Tibial nerve (tissue), 4 donors: ENCODE results near the gene CCDC106.
A peak's percentile ranks its signal among the peaks of the same experiment; 100 is the strongest.

ENCODE experiments used
- CTCF ChIP-seq, 5 experiments: fragments of 200-600 bp in 3 of 5; fragments of 450-650 bp in 2 of 5; sonication (generic) in 3 of 5; IDR thresholded peaks; one replicate each; pipeline ENCODE4 v1.5.1; 2016 to 2019; ENCODE audit warnings: antibody characterized with exemption in 5 of 5, mild to moderate bottlenecking in 3 of 5, moderate library complexity in 2 of 5
- EP300 ChIP-seq, 2 donors: sonication (generic); formaldehyde crosslinking; IDR thresholded peaks; one replicate each; pipeline ENCODE4 v1.6.1; 2017; ENCODE audit warnings: antibody characterized with exemption in 2 of 2, mild to moderate bottlenecking in 1 of 2
- POLR2A ChIP-seq, 2 donors: fragments of 450-650 bp; IDR thresholded peaks; one replicate each; pipeline ENCODE4 v1.6.1; 2017; ENCODE audit warnings: antibody characterized with exemption in 2 of 2, mild to moderate bottlenecking in 2 of 2, moderate library complexity in 2 of 2

GRCh38 chr19:55624109-55625003 lies 23.7 kb upstream of the CCDC106 start, which contains the start of gene ZNF784:
- TF ChIP-seq POLR2A (IDR thresholded peaks at IDR 0.05) (peak in 1 of 2 donors; percentile 51), CTCF (IDR thresholded peaks at IDR 0.05) (no peak), EP300 (IDR thresholded peaks at IDR 0.05) (peak; percentile 77 to 91)
